ENCODE measurements around the gene KARS1.

GRCh38 chr16:75676909-75677308 lies 29.4 kb upstream of the KARS1 start, which contains the start of gene CPHXL2:
- TF ChIP-seq POLR2A (IDR thresholded peaks at IDR 0.05): no peak
- no peak for TF ChIP-seq CTCF (IDR thresholded peaks at IDR 0.05)
- no peak for TF ChIP-seq POLR2AphosphoS5 (IDR thresholded peaks at IDR 0.05)
